Measurements from ENCODE around the gene STXBP5. TPM values are rescaled to one million over a fixed set of nuclear protein-coding genes. Genes with fewer than 3 reads are reported as not detected.
A peak's percentile ranks its signal among the peaks of the same experiment; 100 is the strongest.

STXBP5 gene
- total and polyA plus RNA-seq, 2 of the 13 experiments (the other 11 are each of a cell fraction or from before 2014, with no cell fraction given) = 8.8 to 19.4 TPM

GRCh38 chr6:147192278-147192911, 11.8 kb upstream of the STXBP5 start (continued):
- TF ChIP-seq RBFOX2 (IDR thresholded peaks at IDR 0.05; ENCODE audit: low read depth, low read length) (no peak), ZNF879 (CRISPR knock-in tag; IDR thresholded peaks at IDR 0.05) (no peak), PHF8 (CRISPR knock-in tag; IDR thresholded peaks at IDR 0.05) (no peak), SMAD9 (CRISPR knock-in tag; IDR thresholded peaks at IDR 0.05) (no peak), KMT2B (CRISPR knock-in tag; IDR thresholded peaks at IDR 0.05) (peak; percentile 46), NFRKB (IDR thresholded peaks at IDR 0.05) (no peak), AFF4 (CRISPR knock-in tag; IDR thresholded peaks at IDR 0.05) (no peak), HCFC1 (IDR thresholded peaks at IDR 0.05; ENCODE audit: low read depth, low read length) (no peak), ZSCAN31 (CRISPR knock-in tag; IDR thresholded peaks at IDR 0.05; ENCODE audit: low read depth) (no peak), DPF2 (CRISPR knock-in tag; IDR thresholded peaks at IDR 0.05; ENCODE audit: borderline replicate concordance, low read depth) (peak; percentile 88; the same call in 1 of the 2 replicates), KLF6 (CRISPR knock-in tag; IDR thresholded peaks at IDR 0.05) (peak; percentile 96), ETV6 (CRISPR knock-in tag; conservative IDR thresholded peaks at IDR 0.05) (no peak), GATA4 (IDR thresholded peaks at IDR 0.05; ENCODE audit: borderline replicate concordance, low read depth) (peak; percentile 74; the same call in 1 of the 2 replicates), GZF1 (CRISPR knock-in tag; IDR thresholded peaks at IDR 0.05) (no peak), SMARCC2 (IDR thresholded peaks at IDR 0.05) (0 out of 2 replicates have a peak, but pooled peaks have one; percentile 43)
- TF ChIP-seq, protein P1, sequence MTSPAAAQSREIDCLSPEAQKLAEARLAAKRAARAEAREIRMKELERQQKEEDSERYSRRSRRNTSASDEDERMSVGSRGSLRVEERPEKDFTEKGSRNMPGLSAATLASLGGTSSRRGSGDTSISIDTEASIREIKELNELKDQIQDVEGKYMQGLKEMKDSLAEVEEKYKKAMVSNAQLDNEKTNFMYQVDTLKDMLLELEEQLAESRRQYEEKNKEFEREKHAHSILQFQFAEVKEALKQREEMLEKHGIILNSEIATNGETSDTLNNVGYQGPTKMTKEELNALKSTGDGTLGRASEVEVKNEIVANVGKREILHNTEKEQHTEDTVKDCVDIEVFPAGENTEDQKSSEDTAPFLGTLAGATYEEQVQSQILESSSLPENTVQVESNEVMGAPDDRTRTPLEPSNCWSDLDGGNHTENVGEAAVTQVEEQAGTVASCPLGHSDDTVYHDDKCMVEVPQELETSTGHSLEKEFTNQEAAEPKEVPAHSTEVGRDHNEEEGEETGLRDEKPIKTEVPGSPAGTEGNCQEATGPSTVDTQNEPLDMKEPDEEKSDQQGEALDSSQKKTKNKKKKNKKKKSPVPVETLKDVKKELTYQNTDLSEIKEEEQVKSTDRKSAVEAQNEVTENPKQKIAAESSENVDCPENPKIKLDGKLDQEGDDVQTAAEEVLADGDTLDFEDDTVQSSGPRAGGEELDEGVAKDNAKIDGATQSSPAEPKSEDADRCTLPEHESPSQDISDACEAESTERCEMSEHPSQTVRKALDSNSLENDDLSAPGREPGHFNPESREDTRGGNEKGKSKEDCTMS (CRISPR knock-in tag; conservative IDR thresholded peaks at IDR 0.05) = no peak
- TF ChIP-seq, protein P2, sequence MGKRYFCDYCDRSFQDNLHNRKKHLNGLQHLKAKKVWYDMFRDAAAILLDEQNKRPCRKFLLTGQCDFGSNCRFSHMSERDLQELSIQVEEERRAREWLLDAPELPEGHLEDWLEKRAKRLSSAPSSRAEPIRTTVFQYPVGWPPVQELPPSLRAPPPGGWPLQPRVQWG (CRISPR knock-in tag; IDR thresholded peaks at IDR 0.05; ENCODE audit: borderline replicate concordance, low read depth) = no peak
- TF ChIP-seq, protein P3, sequence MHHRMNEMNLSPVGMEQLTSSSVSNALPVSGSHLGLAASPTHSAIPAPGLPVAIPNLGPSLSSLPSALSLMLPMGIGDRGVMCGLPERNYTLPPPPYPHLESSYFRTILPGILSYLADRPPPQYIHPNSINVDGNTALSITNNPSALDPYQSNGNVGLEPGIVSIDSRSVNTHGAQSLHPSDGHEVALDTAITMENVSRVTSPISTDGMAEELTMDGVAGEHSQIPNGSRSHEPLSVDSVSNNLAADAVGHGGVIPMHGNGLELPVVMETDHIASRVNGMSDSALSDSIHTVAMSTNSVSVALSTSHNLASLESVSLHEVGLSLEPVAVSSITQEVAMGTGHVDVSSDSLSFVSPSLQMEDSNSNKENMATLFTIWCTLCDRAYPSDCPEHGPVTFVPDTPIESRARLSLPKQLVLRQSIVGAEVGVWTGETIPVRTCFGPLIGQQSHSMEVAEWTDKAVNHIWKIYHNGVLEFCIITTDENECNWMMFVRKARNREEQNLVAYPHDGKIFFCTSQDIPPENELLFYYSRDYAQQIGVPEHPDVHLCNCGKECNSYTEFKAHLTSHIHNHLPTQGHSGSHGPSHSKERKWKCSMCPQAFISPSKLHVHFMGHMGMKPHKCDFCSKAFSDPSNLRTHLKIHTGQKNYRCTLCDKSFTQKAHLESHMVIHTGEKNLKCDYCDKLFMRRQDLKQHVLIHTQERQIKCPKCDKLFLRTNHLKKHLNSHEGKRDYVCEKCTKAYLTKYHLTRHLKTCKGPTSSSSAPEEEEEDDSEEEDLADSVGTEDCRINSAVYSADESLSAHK (CRISPR knock-in tag; IDR thresholded peaks at IDR 0.05; ENCODE audit: borderline replicate concordance) = no peak
- TF ChIP-seq, protein P4, sequence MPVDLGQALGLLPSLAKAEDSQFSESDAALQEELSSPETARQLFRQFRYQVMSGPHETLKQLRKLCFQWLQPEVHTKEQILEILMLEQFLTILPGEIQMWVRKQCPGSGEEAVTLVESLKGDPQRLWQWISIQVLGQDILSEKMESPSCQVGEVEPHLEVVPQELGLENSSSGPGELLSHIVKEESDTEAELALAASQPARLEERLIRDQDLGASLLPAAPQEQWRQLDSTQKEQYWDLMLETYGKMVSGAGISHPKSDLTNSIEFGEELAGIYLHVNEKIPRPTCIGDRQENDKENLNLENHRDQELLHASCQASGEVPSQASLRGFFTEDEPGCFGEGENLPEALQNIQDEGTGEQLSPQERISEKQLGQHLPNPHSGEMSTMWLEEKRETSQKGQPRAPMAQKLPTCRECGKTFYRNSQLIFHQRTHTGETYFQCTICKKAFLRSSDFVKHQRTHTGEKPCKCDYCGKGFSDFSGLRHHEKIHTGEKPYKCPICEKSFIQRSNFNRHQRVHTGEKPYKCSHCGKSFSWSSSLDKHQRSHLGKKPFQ (CRISPR knock-in tag; IDR thresholded peaks at IDR 0.05; ENCODE audit: insufficient replicate concordance) = no peak
